AG04450 (cell line): ENCODE results near the gene NXPH1. TPM values are rescaled to one million over a fixed set of nuclear protein-coding genes. Genes with fewer than 3 reads are reported as not detected.

ENCODE experiments used
- CTCF ChIA-PET: fragments of 300-600, 350-600 bp; formaldehyde crosslinking; extraction: SDS; loops from one replicate; lab custom pipeline; 2022; ENCODE audit warnings: antibody characterized with exemption, inconsistent platforms; lab: Charles Lee
- POLR2A ChIA-PET: fragments of 350-600 bp; formaldehyde crosslinking; extraction: SDS; loops from one replicate; lab custom pipeline; 2021; ENCODE audit warnings: antibody characterized with exemption, inconsistent platforms; lab: Yijun Ruan, JAX
- DNase-seq: peaks from one replicate; pipeline ENCODE4 v3.0.0-alpha.2; 2011; ENCODE audit warnings: low read depth, low spot score
- H3K27ac ChIP-seq: one replicate; pipeline ENCODE4 v1.5.1; 2012; ENCODE audit warnings: low read depth, low read length, control low read depth
- H3K27me3 ChIP-seq: one replicate; pipeline ENCODE4 v1.6.0; 2012; ENCODE audit warnings: low read length; ENCODE audit not compliant: control insufficient read depth, insufficient read depth
- H3K4me3 ChIP-seq: 2 replicates; pipeline ENCODE4 v1.5.1; 2011; ENCODE audit warnings: mild to moderate bottlenecking, low read depth, low read length, control low read depth
- H3K9me3 ChIP-seq: 2 replicates; pipeline ENCODE4 v1.5.1; 2012; ENCODE audit warnings: low read length; ENCODE audit not compliant: control insufficient read depth, insufficient read depth
- CTCF ChIP-seq: IDR thresholded peaks from 2 replicates; pipeline ENCODE4 v1.5.1; 2011; ENCODE audit warnings: low read depth, low read length, control low read depth, inconsistent platforms
- polyA plus RNA-seq: library from polyadenylated mRNA; depleted of rRNA; stranded (reverse); fragments of >200 nt; gene quantifications from 2 replicates; pipeline ENCODE4 v1.2.3, GENCODE V29; 2011

NXPH1 gene
- polyA plus RNA-seq, 1 experiment, result not detected

- no peak for DNase-seq
- ChIA-PET POLR2A (no interaction called here), CTCF (no interaction called here)
- no peaks in the 10 kb centered on the region for H3K27me3 ChIP-seq
- no peak overlapping the region for H3K4me3 ChIP-seq
- H3K27ac ChIP-seq, result no peak overlapping the region
- TF ChIP-seq CTCF, result no peak
- H3K9me3 ChIP-seq, result 0 out of 2 replicates have a peak, but pooled peaks cover 4% of the 10 kb centered on the region
Measured at GRCh38 chr7:8425223-8425622, 8.2 kb upstream of the NXPH1 start.

- H3K9me3 ChIP-seq, result peaks cover 18% of the 10 kb centered on the region
- no peak overlapping the region for H3K4me3 ChIP-seq
- no peak for DNase-seq
- H3K27me3 ChIP-seq, result peaks cover 8% of the 10 kb centered on the region
- POLR2A ChIA-PET, result no interaction called here
- no peak overlapping the region for H3K27ac ChIP-seq
- CTCF ChIA-PET, result no interaction called here
- no peak for TF ChIP-seq CTCF
Measured at GRCh38 chr7:8430643-8431042, 2.8 kb upstream of the NXPH1 start.

- no peak for DNase-seq
- Histone ChIP-seq H3K4me3 (no peak overlapping the region), H3K9me3 (peaks cover 18% of the 10 kb centered on the region), H3K27ac (no peak overlapping the region), H3K27me3 (peaks cover 12% of the 10 kb centered on the region)
- no peak for TF ChIP-seq CTCF
- ChIA-PET CTCF (no interaction called here), POLR2A (no interaction called here)
Measured at GRCh38 chr7:8434290-8435002, 1.0 kb downstream of the NXPH1 start.

- CTCF ChIA-PET, result no interaction called here
- peaks cover 12% of the 10 kb centered on the region for H3K27me3 ChIP-seq
- DNase-seq, result no peak
Measured at GRCh38 chr7:8435095-8435494, 1.7 kb downstream of the NXPH1 start.

More at GRCh38 chr7:8435095-8435494, 1.7 kb downstream of the NXPH1 start:
- TF ChIP-seq CTCF, result no peak
- POLR2A ChIA-PET, result no interaction called here
- no peak overlapping the region for H3K4me3 ChIP-seq
- no peak overlapping the region for H3K27ac ChIP-seq
- H3K9me3 ChIP-seq, result peaks cover 18% of the 10 kb centered on the region
